Heart left ventricle (tissue), 13 donors: Measurements from ENCODE around the gene EVI5L.

Experiments used
- CTCF ChIP-seq, 12 donors: fragments of 200-600 bp; sonication (generic) in 4 of 12; IDR thresholded peaks; one replicate each; pipeline versions ENCODE4 v1.5.0 to v1.8.0; 2018 to 2022; ENCODE audit warnings: antibody characterized with exemption in 12 of 12, mild to moderate bottlenecking in 5 of 12
- POLR2A ChIP-seq, 2 donors: fragments of 450-650 bp; IDR thresholded peaks; one replicate each; pipeline ENCODE4 v1.6.1; 2017; ENCODE audit warnings: antibody characterized with exemption in 2 of 2, mild to moderate bottlenecking in 2 of 2, moderate library complexity in 2 of 2
- donor health status: ischemic (EF 13 %, LVEDD 7.1; RV severe dilation, severe dysfunction).
- donor health status: DM: no; HTN: yes; CAD: no.
- donor health status: DM: no; HTN: no; CAD: no.
- donor health status: ischemic (EF 25% LVEDD 6.9; RV normal size, moderate dysfunction).
- donor health status: ischemic (EF 25% LVEDD 5.7; RV mildly dilated, moderate dysfunction).
- donor health status: ischemic (EF 35%, LVEDD 5.7; RV mildly dilated, moderate dysfunction).
- donor health status: nonischemic (EF 11% LVEDD 7.7; RV severe dilation, severe dysfunction).
- donor health status: DM: yes; HTN: yes; CAD: no.
- donor health status: PGD.
- donor health status: ischemic (EF 29% LVEDD 5.4; RV normal size, mild dysfunction).
- donor health status: nonischemic (EF 23%, LVEDD 6.1; RV moderate dilation, normal function).

- TF ChIP-seq CTCF (IDR thresholded peaks at IDR 0.05) (no peak), POLR2A (IDR thresholded peaks at IDR 0.05) (no peak)
These were observed 12.8 kb downstream of the EVI5L start for GRCh38 chr19:7842661-7843294.
